ENCODE results near the gene CCDC172. TPM values are rescaled to one million over a fixed set of nuclear protein-coding genes. Genes with fewer than 3 reads are reported as not detected.
"Not testable (repeated sequence)": the region's sequence is repeated elsewhere in the genome, so short reads cannot be mapped to it uniquely, and the experiment has no call there.

Gene CCDC172
- total RNA-seq, 1 experiment from 2014 or later: not detected

DNA sequence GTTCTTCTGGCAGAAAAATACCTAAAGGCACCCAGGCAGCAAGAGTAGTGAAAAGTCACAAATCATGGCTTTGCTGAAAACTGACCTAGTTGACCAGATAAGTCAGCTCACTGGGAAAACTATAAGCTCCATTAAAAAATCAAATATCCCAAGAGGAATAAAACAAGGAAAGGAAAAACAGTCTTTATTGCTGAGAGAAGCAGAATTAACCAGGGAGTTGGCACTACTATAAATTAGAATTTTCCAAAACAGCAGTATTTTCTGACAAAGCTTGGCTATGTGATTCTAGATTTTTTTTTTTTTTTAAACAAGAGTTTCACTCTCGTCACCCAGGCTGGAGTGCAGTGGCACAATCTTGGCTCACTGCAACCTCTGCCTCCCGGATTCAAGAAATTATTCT is 12.6 kb downstream of the CCDC172 start:
- DNase-seq (ENCODE audit: low spot score): no peak

DNA sequence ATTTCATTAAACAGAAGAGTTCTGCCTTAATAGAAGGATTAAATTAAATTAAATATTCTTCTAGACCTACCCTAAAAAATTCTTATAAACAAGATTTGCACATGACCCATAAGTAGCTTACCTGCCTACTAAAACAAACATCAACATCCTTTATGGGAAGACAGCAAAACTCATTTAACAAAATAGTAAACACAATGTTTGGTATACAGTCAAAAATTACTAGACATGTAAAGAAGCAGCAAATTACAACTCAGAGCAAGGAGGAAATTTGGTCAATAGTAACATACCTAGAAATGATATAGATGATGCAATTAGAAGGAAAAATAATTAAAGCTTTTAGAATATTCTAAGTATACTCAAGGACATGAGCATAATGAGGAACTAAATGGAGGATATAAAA is 27.9 kb downstream of the CCDC172 start:
- no peak for DNase-seq (ENCODE audit: low spot score)

- DNase-seq (ENCODE audit: low spot score): no peak
These were observed 29.6 kb downstream of the CCDC172 start for GRCh38 chr10:116353817-116354216.

DNA sequence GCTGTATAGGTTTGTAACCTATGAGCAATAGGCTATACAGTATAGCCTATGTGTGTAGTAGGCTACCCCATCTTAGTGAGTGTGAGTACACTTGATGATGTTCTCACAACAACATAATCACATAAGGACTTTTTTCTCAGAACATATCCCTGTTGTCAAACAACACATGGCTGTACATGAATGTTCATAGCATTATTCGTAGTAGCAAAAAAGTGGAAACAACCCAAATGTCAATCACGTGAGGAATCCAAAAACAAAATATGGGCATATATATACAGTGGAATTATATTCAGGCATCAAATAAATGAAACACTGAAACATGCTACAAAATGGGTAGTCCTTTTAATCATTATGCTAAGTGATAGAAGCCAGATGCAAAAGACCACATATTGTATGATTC is 31.1 kb downstream of the CCDC172 start:
- DNase-seq (ENCODE audit: low spot score): no peak

DNA sequence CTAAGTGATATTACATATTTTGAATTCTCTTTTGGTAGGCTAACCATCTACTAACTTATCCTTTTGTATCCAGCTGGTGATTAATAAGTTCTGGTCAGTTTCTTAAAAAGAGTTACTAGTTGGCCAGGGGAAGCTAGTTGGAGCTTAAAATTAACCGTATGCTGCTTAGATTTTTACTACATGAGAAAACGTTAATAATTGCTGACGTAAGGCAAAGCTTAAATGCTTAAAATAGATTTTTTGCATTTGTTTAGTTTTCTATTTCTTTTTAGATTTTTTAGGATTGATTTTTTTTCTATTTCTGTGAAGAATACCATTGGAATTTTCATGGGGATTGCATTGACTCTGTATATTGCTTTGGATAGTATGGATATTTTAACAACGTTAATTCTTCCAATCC is 32.6 kb downstream of the CCDC172 start:
- no peak for DNase-seq (ENCODE audit: low spot score)

- DNase-seq (ENCODE audit: low spot score): no peak
These were observed 40.6 kb downstream of the CCDC172 start for GRCh38 chr10:116364868-116365267.

DNA sequence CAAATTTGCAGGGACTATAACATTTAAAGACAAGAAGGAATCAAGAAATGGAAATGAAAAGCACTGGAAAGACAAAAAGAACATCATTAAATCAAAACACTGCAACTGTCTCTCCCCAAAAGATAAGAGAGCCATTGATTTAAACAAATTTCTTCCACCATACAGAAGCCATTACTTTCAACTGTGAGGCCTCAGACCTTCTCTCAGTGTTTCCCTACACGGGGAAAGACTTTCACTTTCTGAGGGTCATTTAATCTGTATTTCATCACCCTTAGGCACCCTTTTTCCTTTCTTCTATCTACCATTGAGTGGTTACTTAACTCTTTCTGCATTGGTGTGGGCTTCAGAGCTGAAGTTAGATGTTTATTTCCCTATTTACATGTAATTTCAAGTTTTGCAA is 47.5 kb downstream of the CCDC172 start:
- DNase-seq (ENCODE audit: low spot score): peak; percentile 16

DNA sequence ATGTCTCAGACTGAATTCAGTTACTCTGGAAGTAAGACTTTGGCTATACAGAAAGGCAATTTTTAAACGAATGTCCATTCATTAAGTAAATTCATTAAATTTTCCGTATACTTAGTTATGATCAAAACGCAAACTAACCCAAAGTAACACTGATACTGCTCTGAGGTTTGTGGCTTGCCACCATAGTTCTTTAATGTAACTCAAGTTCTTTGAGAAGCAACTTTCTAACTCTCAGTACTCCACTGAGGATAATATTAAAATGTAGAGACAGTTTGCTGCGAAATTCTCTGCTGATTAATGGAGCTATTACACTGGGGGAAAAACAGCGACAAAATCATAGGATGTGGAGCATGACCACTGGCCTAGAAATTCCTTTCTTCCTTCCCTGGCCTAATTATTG is 58.0 kb downstream of the CCDC172 start:
- no peak for DNase-seq (ENCODE audit: low spot score)

DNA sequence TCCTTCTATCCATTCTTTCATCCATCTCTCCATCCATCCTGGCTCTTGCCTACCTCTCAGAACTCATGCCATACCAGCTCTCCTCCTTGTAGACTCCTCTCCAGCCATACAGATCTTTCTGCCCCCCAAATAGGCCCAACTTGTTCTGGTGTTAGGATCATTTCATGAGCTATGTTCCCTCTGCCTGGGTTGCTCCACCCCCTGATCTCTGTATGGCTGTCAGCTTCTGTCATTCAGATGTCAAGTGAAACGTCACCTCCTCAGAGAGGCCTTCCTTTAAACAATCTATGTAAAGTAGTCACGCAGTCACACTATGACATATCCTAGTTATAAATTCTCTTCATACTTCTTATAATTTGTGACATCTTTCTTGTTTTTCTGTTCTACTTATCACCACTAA is 61.1 kb downstream of the CCDC172 start:
- DNase-seq (ENCODE audit: low spot score): no peak

DNA sequence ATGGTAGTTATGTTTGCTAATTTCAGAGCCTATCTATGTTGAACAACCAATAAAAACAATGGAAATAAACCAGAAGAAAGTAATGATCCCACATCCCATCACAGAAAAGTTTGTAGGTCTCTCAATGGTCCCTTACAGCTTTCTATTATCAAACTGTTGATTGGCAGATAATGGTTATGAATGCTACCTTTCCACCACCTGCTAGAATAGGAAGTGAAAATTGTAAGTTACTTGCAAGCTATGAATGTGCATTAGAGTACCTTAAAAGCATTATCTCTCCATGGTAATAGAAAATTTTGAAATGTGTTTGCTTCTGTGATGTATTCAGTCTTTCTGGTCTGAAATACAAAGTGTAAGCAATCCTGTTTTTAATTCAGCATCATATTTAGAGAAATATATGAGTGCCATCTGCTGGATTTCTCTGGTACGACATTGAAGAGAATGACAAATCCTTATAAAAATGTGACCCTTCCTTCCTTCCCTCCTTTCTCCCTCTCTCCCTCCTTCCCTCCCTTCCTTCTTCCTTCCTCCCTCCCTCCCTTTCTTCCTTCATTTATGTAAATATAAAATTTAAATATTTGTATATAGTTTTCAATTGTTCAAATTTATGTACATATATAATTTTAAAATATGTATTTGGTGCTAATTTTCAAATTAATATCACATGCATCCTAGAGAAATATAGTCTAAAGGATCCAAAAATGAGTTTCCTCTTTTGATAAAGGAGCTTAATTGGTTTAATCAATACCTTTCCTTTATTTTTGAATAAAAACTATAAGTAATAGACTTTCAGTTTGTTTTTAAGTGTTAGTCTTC is 62.0 kb downstream of the CCDC172 start:
- peak; percentile 34 for DNase-seq (ENCODE audit: low spot score)

- DNase-seq (ENCODE audit: low spot score): not testable (repeated sequence)
These were observed 69.1 kb downstream of the CCDC172 start for GRCh38 chr10:116393246-116393831.

DNA sequence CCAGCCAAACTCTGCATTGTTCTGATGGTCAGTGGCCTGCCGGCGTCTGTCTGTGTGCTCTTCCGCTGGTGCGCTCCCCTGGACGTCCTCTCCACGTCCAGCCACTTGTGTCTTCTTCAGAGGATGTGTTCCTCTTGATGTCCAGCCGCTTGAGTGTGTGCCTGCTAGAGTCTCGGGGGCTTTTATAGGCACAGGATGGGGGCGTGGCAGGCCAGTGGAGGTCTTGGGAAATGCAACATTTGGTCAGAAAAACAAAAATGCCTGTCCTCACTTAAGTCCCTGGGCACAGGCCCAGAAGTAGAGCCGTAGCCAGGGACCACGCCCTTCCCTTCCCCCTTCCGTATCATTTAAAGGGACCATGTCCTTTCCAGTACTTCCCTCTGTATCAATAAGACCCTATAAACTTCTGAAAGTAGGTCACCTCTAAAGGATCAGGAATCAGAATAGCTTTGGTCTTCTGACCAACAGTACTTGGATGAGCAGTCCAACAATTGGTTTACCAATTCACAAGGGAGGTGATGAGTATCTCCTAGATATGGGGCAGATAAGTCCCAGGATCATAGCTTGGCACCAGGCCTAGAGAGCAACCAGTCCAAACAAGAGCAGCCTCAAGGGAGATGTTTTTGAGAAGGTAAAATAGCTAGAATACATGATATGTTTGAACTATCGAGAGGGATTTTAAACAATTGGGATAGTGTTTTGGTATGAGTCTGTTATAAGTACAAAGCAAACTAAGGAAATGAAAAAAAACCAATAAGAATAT is 71.2 kb downstream of the CCDC172 start:
- DNase-seq (ENCODE audit: low spot score): no peak

DNA sequence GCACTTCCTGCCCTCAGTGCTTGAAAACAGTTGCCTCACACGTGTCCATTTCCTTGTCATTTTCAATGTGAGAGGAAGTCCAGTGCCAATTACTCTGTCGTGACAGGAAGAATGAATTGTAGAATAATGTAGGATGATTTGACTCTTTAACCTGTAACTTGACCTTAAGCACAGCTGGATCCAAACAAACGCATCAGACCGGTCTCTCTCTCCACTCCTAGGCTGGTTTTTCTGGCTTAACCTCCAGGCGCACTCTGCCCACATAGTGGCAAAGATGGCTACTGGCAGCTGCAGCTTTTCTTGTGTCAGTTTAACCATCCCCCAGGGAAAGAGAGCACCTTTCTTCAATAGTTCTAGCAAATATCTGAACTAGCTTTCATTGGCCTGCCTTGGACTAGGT is 74.0 kb downstream of the CCDC172 start:
- no peak for DNase-seq (ENCODE audit: low spot score)

DNA sequence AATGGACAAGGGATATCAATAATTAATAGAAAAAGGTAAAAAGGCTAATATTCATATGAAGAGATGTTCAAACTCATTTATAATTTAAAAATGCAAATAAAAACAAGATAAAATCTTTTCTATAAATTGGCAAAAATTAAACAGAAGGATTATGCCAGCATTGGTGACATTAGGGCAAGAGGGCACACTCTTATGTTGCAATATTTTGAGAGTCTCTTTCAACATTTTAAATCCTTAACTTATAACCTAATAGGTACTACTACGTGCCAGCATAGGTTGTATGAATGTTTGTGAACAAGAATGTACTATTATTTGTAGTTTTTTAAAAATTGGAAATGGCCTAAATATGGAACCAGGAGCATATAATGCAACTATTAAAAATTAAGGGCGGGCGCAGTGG is 78.6 kb downstream of the CCDC172 start:
- DNase-seq (ENCODE audit: low spot score): no peak

DNA sequence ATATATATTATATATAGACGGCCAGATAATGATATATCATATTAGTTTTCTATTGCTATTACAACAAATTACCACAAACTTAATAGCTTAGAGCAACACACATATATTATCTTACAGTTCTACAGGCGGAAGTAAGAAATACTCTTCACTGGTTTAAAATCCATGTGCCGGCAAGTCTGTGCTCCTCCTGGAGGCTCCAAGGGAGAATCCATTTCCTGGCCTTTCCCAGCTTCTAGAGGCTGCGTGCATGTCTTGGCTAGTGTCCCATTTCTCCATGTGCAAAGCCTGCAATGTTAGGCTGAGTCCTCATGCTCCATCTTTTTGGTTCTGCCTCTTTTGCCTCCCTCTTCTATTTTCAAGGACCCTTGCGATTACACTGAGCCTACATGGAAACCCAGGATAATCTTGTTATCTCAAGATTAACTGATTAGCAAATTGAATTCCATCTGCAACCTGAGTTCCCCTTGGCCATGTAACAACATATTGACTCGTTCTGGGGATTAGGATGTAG is 79.5 kb downstream of the CCDC172 start:
- no peak for DNase-seq (ENCODE audit: low spot score)

DNA sequence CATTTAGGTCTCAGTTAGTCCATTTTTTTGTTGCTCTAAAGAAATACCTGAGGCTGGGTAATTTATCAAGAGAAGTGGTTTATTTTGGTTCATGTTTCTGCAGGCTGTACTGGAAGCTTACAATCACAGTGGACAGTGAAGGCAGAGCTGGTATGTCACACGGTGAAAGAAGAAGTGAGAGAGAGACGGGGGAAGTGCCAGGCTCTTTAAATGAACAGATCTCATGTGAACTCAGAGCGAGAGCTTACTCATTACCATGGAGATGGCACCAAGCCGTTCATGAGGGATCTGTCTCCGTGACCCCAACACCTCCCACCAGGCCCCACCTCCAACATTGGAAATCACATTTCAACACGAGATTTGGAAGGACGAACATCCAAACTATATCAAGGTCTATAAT is 84.5 kb downstream of the CCDC172 start:
- DNase-seq (ENCODE audit: low spot score): no peak

DNA sequence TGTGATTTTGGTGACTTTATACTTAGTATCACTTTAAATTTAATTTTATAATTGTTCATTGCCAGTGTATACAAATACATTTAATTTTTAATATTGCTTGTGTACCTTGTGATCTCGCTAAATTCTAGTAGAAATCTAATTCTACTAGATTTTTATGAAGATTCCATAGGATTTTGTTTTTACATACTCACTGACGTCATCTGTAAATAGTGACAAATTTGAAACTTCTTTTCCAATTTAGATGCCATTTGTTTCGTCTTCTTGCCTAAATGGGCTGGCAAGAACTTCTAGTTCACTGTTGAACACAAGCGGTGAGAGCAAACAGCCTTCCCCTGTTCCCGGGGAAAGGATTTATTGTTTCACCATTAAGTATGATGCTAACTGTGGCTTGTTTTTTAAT is 86.1 kb downstream of the CCDC172 start:
- no peak for DNase-seq (ENCODE audit: low spot score)

DNA sequence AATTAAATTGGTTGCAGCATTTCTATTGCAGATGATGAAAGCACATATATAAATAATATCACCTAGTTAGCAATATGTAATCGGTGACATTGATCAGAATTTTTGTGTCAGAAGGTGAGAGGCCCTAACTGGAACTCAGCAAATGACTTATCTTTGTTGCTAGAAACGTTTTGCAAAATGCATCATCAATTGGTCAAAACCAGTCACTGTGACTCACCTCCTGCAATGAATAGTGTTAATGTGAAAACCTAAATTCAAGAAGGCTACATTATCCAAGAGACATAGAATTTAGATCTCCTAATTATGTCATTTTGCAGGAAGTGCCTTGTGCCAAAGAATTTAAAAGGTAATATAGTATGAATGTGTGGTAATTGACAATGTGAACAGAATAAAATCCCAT is 93.6 kb downstream of the CCDC172 start:
- peak; percentile 5 for DNase-seq (ENCODE audit: low spot score)

DNA sequence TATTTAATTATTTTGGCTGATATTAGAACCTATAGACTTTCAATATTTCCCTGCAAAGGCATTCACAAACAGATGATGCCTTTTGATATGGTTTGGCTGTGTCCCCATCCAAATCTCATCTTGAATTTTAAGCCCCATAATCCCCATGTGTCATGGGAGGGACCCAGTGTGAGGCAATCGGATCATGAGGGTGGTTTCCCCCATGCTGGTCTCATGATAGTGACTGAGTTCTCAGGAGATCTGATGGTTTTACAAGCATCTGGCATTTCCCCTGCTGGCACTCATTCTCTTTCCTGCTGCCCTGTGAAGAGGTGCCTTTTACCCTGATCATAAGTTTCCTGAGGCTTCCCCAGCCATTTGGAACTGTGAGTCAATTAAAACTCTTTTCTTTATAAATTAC is 94.1 kb downstream of the CCDC172 start:
- no peak for DNase-seq (ENCODE audit: low spot score)

GRCh38 chr10:116421815-116422214 is 97.6 kb downstream of the CCDC172 start:
- DNase-seq (ENCODE audit: low spot score): no peak

GRCh38 chr10:116427671-116428070 is 103.4 kb downstream of the CCDC172 start, which contains the start of gene PNLIPRP3:
Gene PNLIPRP3, plus strand, starts transcription at chr10:116427847. Its CDS starts 166 bp downstream, at chr10:116428013.
- no peak for DNase-seq (ENCODE audit: low spot score)

DNA sequence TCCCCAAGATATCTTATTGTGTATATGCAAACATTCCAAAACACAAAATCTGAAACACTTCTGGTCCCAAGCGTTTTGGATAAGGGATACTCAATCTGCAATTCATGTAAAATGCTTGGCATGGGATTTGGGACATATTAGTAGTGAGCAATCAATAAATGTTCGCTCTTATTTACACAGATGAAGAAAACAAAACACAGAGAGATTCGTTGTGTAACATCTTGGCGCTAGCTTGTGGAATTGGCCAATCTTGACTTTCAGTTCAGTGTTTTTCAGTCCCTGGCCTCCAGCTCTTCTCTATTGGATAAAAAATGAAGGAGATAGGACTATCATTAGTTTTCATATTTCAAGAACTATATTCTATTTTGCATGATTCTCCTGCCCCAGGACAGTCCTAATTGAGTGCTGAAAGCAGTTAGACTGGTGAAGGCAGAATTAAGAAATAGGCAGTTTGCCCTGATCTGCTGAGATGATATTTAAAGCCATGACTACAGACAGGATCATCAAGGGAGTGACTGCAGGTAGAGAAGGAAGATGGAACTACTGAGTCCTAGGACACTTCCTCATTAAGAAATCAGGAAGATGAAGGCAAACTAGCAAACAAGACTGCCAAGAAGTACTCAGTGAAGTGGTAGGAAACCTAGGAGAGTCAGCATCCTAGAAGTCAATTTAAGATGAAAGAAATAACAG is 105.2 kb downstream of the CCDC172 start:
- DNase-seq (ENCODE audit: low spot score): no peak

Measured in A172 (cell line).